Right renal cortex interstitium (tissue), 3 donors: ENCODE results near the gene ARHGAP28. TPM values are rescaled to one million over a fixed set of nuclear protein-coding genes. Genes with fewer than 3 reads are reported as not detected.
"Not testable (repeated sequence)": the region's sequence is repeated elsewhere in the genome, so short reads cannot be mapped to it uniquely, and the experiment has no call there.

Experiments
- DNase-seq, 3 donors: peaks; one replicate each; pipeline ENCODE4 v3.0.0-alpha.2; 2013; ENCODE audit warnings: low read depth in 3 of 3, low spot score in 2 of 3
- polyA plus RNA-seq, 3 donors: library from polyadenylated mRNA; unstranded; fragments of 120-200 nt; gene quantifications; one replicate each; pipeline ENCODE4 v1.2.1, GENCODE V29; 2013; ENCODE audit not compliant: insufficient read length in 3 of 3

The ARHGAP28 gene
- polyA plus RNA-seq, 3 donors = 69.3 to 72.0 (median 71.0) TPM

DNA sequence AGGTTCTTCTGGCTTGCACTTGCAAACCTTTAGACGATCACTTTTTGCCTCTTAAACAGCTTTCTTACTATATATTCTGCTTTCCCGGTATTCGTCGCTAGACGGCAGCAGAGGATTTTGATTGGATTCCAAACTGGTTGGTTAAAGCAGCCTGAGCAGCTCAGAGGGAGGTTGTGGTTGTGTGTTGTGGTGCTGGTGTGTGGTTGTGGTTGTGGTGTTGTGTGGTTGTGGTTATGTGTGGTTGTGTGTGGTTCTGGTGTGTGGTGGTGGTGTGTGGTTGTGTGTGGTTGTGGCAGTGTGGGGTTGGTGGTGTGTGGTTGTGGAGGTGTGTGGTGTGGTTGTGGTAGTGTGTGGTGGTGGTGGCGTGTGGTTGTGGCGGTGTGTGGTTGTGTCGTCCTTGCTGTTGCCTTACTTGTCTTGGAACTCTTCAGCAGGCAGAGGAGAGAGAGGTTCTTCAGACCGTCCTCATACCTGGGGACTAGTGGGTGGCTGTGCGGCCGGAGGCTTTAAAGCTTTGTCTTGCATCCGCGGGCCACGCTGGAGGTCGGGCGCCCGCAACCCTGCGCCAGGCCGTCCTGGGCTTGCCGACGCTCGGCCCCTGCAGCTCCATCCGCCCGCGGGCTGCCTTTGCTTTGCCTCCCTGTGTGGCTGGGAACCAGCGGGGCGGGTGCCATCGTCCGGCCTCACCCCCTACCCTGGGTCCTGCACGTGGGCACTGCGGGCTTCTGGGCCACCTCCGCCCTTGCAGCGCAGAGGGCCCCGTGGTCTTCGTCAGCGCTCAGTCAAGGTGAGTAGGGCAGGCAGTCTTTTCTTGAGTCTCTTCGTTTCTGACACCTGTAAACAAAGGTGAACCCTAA is 190.8 kb downstream of the ARHGAP28 start:
- DNase-seq = peak; percentile 33 to 52 (median 39)

DNA sequence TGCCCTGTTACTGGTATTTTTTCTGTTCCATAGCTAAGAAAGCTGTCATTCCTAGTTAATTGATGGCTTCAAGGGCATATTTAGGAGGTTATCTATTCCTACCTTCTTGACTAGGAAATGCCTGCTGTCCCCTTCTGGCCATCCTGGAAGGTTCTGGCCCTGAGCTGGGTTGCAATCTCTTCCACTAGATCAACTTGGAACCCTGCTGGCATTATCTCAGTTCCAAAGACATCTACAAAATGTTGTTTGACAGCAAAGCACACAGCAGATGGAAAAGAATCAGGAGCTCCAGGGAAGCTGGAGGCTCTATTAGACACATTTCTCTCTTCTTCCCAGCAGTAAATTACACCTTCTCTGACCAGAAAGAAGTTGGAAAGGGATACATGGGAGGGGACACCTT is 192.1 kb downstream of the ARHGAP28 start:
- DNase-seq = no peak

DNA sequence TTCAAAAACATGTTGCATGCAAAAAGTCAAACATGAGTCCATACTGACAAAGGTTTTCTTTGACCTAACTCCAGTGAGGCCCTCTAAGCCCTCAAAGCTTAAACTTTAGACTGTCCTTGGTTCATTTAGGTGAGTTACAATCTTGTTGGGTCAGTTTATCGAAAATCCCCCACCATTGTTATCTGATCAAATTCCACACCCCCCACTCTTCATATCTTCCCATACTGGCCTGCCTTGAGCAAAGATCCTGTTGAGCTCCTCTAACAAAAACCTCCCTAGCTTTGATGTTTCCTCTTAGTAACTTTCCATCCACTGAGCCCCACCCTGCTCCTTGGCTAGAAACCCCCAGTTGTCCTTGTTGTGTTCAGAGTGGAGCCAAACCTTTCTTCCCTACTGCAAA is 193.7 kb downstream of the ARHGAP28 start:
- no peak for DNase-seq

DNA sequence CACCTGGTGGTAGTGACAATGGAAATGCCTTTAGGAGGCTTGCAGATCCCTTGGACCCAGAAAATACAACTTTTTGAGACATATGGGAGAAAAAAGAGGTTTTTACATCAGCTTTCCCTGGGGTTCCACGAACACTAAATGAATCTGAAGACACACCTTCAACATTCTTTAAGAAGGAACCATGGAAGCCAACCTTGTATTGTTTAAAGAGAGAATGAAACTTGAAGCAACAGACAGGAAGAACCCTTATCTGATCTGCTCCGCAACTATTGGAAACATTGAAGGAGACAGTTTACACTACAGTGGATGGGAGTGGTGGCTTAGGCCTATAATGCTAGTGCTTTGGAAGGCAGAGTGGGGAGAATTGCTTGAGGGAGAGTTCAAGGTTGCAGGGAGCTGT is 197.6 kb downstream of the ARHGAP28 start:
- DNase-seq = no peak

DNA sequence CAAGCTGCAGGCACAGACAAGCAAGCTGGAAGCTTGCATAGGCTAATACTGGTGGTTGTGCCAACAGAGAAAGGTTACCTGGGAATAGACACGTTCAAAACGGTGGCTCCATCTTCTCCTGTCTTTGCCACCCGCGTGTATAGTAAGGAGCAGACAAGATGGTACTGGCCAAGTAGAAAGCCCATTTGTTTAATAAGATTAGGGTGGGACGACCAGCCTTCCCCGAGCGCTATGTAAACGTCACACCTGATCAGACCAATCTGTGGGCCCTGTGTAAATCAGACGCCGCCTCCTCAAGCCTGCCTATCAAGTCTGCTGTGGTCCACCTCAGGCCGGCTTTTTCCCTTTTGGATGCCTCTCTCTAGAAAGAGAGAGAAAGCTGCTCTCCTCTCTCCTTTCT is 198.8 kb downstream of the ARHGAP28 start:
- no peak for DNase-seq

DNA sequence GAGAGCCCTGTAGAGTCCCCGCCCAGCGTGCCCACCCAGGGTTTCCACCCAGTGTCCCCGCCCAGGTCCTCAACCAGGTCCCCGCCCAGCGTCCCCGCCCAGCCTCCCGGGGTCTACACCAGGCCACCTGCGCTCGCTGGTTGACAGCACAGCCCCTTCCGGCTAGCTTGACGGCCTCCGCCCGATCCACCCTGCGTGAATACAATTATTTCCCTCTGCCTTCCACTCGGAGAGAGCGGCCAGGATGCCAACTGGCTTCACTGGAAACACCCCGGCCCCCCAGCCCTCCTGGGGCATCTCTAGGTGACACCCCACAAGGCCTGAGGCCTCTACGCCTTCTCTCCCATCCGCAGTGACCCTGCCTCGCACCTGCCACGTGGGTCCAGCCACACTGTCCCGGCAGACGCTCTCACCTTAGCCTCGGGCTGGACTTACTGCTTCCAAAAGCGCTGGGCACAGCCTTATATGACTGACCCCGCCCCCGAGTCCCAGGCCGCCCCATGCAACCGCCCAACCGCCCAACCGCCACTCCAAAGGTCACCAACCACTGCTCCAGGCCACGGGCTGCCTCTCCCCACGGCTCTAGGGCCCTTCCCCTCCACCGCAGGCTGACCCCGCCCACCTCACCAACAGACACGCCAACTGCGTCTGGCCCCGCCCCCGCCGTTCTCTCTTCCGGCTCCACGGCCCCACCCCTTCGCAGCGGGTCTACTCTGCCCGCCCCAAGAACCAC is 200.0 kb downstream of the ARHGAP28 start:
- DNase-seq = no peak

DNA sequence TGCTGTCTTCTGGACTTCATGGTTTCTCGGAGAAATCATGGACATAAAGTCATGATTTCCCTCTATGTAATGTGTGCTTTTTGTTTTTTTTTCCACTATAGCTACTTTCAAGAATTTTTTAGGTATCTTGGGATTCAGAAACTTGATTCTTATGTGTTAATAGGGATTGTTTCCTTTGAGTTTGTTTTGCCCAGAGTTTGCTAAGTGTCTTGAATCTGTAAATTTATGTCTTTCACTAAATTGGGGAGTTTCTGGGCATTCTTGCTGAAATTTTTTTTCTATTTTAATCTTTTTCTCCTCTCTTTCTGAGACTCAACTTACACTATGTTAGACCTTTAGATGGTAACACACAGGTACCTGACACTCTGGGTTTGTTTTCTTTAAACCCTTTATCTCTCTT is 205.3 kb downstream of the ARHGAP28 start:
- DNase-seq = no peak

DNA sequence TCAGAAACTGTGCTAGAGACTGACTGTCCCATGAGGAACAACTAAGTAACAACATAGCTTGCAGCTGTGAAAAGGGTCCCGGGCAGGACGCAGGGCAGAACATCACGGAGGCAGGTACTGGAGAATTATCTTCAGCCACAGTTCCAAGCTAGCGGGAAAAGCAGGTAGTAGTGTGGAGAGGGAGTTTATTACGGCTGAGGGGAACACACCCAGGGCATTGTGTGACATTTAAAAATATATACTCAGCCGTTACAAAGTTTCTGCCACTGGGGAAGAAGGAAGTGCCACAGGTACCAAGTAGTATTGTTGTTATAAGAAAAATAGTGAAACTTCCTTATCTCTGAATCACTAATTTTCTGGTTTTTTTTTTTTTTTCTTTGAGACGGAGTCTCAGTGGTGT is 208.5 kb downstream of the ARHGAP28 start:
- DNase-seq = no peak

DNA sequence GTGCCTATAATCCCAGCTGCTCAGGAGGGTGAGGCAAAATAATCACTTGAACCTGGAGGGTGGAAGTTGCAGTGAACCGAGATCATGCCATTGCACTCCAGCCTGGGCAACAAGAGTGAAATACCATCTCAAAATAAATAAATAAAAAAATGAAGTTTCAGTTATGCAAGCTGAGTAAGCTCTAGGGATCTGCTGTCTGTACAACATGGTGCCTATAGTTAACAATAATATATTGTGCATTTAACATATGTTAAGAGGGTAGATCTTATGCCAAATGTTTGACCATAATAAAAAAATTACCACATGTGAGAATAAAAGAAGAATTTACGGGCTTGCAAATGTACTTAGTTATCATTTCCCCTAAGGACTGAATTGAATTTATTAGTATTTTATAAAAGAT is 208.9 kb downstream of the ARHGAP28 start:
- not testable (repeated sequence) for DNase-seq

DNA sequence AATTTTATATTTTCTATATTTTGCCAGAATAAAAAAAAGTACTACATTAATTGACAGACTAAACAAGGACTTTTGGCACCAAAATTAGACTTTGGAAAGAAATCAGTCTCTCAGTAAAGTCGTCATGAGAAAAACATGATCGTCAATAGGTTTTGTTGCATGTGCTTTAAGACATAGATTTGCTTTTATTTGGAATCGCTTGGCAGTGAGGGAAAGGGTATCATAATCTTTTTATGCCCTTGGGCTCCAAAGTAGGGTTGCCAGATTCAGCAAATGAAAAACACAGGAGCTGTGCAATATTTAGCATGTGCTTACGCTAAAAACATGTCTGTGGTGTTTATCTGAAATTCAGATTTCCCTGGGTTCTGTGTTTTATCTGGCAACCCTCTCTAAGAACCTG is 210.5 kb downstream of the ARHGAP28 start:
- no peak for DNase-seq

DNA sequence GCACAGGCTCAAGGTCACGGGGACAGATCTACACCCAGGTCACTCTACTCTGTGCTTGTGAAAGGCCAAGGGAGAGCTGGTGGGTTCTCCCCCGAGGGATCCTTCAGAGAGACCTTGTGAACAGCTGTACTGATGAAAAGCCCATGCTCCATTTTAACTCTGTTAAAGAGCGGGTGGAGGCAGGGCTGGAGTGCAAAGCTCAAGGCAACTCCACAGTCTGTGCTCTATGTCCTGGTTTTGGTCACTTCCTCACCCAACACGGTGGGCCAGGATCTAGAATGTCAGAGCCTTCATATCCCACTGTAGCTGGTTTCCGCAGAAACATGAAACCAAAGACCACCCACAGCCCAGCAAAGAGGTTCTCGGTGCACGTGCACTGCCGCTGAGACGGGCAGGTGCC is 210.9 kb downstream of the ARHGAP28 start:
- no peak for DNase-seq

DNA sequence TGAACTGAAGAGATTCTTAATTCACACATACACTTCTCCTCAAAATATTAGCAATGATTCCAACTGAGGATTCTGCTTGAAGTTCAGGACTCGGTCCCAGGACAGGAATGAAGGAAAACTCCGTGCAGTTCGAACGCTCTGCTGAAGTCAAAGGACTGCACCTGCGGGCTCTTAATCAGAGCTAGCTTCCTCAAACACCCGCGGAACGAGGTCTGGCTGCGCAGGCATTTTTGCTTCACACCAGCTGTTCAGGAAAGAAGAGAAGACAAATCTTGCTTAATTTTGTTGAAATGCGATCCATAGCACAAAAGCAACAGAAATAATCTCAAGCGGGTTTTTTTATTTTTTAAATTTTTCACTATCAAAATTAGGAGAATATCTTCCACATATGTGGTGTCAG is 212.5 kb downstream of the ARHGAP28 start:
- no peak for DNase-seq

DNA sequence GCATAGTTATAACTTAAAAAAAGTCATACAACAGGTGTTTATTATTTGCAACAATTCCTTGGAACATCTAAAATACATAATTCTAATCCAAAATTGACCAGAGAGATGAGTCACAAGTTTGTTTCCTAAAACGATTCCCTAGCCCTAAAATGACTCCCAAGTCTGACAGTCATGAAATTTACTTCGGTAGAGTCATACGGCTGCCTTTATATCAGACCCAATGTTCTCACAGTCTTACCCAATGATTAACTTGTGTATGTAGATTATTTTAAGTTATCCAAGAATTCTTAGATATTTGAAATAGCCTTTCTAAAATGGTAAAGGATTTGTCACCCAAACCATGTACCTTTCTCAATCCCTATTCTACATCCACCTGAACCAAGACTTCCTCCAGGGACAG is 213.2 kb downstream of the ARHGAP28 start:
- no peak for DNase-seq

DNA sequence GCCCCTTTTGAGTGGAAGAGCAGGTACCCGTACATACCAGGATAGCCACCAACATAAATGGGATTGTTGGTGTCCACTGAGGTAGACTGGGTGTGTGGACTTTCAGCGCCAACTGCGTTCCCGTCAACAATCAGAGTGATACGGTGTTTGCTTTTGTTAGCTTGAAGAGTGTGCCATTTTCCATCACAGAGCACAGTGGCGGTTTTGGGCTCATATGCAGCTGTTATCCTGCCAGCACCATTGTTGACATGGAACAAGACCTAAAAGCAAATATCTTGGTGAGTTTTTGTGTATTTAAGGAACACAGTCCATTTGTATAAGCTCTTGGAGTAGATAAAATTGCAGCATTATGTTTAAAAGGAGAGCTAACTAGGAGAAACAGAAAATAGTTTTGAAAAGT is 213.6 kb downstream of the ARHGAP28 start:
- no peak for DNase-seq

DNA sequence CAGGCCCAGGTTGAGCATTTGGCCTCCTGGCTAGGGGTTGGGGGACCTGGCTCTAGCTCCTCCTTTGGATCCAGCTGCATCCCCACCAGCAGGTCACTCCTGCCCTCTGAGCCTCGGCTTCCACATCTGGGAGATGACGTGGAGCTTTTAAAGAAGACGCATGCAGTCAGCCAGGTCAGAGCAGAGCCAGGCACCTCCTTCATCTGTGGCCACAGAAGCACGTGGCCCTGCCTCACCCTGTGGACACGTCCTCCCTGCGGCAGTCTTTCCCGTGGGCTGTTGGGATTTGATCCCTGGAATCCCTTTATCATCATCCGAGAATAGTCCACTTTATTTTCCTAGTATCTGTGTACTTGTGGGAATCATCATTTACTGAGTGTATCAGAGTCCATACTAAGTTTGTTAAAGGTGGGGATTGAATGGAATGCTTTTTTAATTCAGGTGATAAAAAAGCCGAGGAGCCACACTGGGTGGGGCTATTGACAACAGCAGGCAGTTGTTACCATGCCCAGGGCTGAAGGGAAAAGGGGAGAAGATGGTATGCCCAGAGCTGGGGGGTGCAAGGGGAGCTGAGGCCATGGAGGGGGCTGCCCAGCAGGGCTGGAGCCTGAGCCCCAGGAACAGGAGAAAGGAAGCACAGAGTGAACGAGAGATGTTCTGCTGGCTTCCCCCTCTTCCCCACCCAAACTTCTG is 218.0 kb downstream of the ARHGAP28 start:
- DNase-seq = no peak

DNA sequence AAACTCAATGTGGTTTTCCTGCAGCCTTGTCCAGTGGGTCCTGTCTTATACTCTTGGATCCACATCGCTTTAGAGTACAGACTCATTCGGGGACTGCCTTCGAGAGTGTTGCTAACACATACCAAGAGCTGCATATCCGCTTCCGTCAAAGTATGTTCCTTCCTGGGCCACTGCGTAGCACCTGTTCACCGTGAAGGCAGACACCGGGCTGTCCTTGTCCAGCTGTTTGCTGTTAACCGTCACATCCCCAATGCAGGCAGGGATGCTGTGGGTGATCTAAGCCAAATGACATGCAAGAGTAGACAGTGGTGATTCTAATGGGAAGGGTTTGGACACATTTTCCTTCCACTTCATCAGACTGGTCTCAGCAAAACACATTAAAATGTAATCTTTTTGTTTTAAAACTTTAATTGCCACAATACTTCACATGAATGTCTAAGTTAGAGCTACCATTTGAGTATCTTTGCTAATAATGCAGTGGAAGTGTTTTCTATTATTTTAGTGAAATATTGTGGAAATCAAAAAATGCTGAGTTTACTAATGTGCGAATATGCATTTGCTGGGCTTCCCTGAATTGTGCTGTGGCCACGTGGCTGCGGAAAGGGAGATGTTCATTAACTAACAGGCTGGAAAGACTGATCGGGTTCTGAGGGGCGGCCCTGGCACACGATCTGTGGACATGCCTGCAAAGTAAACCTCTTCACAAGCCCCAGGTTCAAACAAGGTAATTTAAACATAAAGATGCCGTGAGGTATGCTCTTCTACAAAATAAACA is 219.0 kb downstream of the ARHGAP28 start:
- DNase-seq = no peak

DNA sequence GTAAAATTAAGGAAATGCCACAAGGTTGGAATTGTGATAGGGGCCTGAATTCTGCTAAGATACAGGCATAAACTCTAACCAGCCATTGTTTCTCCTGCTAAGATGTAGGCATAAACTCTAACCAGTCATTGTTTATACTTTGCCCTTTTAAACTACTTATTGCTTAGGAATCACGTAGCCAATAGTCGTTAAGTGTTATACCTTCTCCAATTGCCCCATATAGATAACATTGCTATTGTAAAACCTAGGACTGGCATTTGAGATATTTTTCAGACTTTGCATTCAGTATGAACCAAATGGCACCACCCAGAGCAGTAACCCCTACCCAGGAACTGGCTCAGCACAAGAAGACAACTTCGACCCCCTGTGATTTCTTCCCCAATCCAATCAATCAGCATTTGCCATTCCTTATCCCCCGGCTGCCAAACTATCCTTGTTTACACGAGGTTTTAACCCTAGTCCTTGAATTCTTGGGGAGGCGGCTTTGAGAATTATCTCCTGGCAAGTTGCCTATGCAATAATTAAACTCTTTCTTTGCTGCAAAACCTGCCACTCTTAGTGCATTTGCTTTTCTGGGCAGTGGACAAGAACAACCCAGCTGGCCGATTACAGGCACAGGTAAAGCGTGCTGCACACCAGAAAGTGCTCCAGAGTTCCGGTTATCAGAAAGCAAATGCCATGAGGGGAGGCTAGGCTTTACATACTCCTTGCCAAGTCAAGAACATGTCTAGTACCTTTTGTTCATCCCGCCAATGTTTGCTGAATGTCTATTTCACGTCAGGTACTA is 220.5 kb downstream of the ARHGAP28 start:
- DNase-seq = no peak

DNA sequence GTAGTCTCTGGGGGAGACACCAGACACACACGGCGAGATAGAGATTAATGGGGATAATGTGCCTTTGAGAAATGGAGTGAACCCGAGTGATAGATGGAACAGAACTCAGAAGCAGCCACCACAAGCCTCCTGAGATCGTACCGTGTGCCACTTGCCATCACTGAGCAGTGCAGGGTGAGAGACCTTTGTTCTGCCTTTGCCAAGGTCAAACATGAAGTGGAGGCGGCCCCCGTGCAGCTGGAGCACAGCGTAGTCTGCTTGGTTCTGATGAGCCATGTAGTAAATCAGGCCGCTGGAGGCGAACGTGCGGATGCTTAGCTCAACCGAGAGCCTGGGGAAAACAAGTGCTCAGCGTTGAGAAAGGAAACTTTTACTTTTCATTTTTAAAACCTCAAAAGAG is 221.1 kb downstream of the ARHGAP28 start:
- DNase-seq = no peak

DNA sequence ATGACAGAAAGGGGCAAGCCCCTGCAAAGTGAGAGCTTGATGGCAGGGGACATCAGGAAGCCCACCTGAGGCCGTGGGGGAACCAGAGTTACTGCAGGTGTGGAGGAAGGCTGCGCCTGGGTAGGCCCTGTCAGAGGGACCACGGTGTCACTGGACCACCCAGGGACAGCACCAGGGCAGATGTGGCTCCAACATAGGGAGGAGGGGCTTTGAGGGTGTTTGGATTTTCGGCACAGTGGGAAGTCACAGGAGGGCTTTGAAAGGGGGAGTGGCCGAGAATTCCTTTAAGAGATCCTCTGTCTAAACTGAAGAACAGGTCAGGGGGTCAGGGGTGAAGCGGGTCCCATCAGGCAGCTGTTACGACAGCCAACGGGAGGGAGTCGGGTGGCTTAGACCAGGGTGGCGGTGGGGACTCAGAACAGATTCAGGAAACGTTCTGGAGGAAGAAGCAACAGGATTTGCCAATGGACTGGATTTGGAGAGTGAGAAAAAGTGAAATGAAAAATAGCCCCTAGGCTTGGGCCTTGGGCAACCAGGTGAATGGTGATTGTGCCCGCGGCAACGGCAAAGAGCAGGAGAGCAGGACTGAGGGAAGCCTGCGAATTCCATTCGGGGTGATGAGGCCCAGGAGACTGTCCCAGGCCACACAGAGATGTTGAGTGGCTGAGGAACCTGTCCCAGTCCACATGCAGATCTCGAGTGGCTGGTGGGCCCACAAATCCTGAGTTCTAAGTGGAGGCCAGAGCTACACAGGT is 222.0 kb downstream of the ARHGAP28 start:
- DNase-seq = no peak
